ENCODE data around the gene LCN6. TPM values are rescaled to one million over a fixed set of nuclear protein-coding genes. Genes with fewer than 3 reads are reported as not detected.

LCN6 gene
- total RNA-seq, 1 experiment from 2014 or later = not detected

GRCh38 chr9:136747161-136748060 lies 914 bp downstream of the LCN6 start:
- H3K9ac ChIP-seq (ENCODE audit: extremely low read depth, insufficient read length, low read length) = no peak overlapping the region
- no peak for DNase-seq
- H3K27me3 Mint-ChIP-seq (ENCODE audit: low read depth) = peaks cover 16% of the 10 kb centered on the region
- H2BK5ac ChIP-seq (ENCODE audit: insufficient read length, low read length) = no peak overlapping the region
- no peak overlapping the region for H3T11ph ChIP-seq (ENCODE audit: low read length)
- H3K79me2 ChIP-seq (ENCODE audit: insufficient read depth, low read length) = no peaks in the 10 kb centered on the region
- H3K9me3 Mint-ChIP-seq = peaks cover 8% of the 10 kb centered on the region in 2 experiments
- no peaks in the 10 kb centered on the region for H4K20me1 ChIP-seq (ENCODE audit: control insufficient read depth, insufficient read depth, insufficient read length)
- H3K14ac ChIP-seq (ENCODE audit: insufficient read depth, low read length) = no peak overlapping the region; the same call in 1 of the 2 replicates
- no peak overlapping the region for H4K5ac ChIP-seq (ENCODE audit: insufficient read length, low read depth, low read length)
- H2BK15ac ChIP-seq (ENCODE audit: low read depth, low read length) = no peak overlapping the region
- no peaks in the 10 kb centered on the region for H3K27me3 ChIP-seq (ENCODE audit: insufficient read depth, low read length)
- peaks cover 0 to 3% (median 0%) of the 10 kb centered on the region in 3 experiments; a peak in 2 of 7 replicates for H3K36me3 Mint-ChIP-seq (ENCODE audit: insufficient read depth in 1 of 3, low read depth in 3 of 3)
- peaks cover 0 to 9% of the 10 kb centered on the region in 2 experiments; a peak in 1 of 4 replicates for H3K4me1 Mint-ChIP-seq
- no peaks in the 10 kb centered on the region for H3K79me1 ChIP-seq (ENCODE audit: insufficient read depth, low read depth, low read length, poor library complexity, severe bottlenecking)
- H2BK20ac ChIP-seq (ENCODE audit: low read depth, low read length, poor library complexity, severe bottlenecking) = no peak overlapping the region
- no peak overlapping the region for H4K91ac ChIP-seq (ENCODE audit: insufficient read length, low read depth, low read length)
- H3K23ac ChIP-seq (ENCODE audit: insufficient read length, low read depth, low read length) = no peak overlapping the region
- H3K4me3 Mint-ChIP-seq = no peak overlapping the region
- no peak overlapping the region for H3K18ac ChIP-seq (ENCODE audit: insufficient read length, low read depth, low read length)
- H2AK5ac ChIP-seq (ENCODE audit: insufficient read length, low read length) = no peak overlapping the region
- WGBS (ENCODE audit: extremely low coverage, insufficient read length, low lambda C conversion rate) = no CpG with 5 or more reads among the region's 22 CpGs
- H4K8ac ChIP-seq (replicated peaks; ENCODE audit: insufficient read length, low read depth, low read length) = no peak overlapping the region
- no peaks in the 10 kb centered on the region for H3K4me1 ChIP-seq (ENCODE audit: insufficient read depth, low read length)
- H3K4ac ChIP-seq (ENCODE audit: low read depth, low read length) = no peak overlapping the region
- peaks cover 3% of the 10 kb centered on the region for H3K23me2 ChIP-seq (ENCODE audit: insufficient read length, low read depth, low read length, poor library complexity, severe bottlenecking)
- no peak overlapping the region for H3K27ac ChIP-seq (ENCODE audit: insufficient read length, low read depth, low read length)
- H2BK12ac ChIP-seq (ENCODE audit: insufficient read length, low read depth, low read length) = no peak overlapping the region
- no peak overlapping the region for H3K56ac ChIP-seq (ENCODE audit: insufficient read length, low read depth, low read length)
- no peak overlapping the region for H3K4me2 ChIP-seq (ENCODE audit: insufficient read depth, insufficient read length, low read length)
- H3K27ac Mint-ChIP-seq = no peak overlapping the region
- TF ChIP-seq, protein P1, sequence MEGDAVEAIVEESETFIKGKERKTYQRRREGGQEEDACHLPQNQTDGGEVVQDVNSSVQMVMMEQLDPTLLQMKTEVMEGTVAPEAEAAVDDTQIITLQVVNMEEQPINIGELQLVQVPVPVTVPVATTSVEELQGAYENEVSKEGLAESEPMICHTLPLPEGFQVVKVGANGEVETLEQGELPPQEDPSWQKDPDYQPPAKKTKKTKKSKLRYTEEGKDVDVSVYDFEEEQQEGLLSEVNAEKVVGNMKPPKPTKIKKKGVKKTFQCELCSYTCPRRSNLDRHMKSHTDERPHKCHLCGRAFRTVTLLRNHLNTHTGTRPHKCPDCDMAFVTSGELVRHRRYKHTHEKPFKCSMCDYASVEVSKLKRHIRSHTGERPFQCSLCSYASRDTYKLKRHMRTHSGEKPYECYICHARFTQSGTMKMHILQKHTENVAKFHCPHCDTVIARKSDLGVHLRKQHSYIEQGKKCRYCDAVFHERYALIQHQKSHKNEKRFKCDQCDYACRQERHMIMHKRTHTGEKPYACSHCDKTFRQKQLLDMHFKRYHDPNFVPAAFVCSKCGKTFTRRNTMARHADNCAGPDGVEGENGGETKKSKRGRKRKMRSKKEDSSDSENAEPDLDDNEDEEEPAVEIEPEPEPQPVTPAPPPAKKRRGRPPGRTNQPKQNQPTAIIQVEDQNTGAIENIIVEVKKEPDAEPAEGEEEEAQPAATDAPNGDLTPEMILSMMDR (conservative IDR thresholded peaks at IDR 0.05) = no peak
- H3K9me3 ChIP-seq (ENCODE audit: control insufficient read depth, low read depth, low read length) = no peaks in the 10 kb centered on the region
- H2AFZ ChIP-seq (ENCODE audit: low read length) = no peak overlapping the region
- H2BK120ac ChIP-seq (ENCODE audit: low read depth, low read length, poor library complexity, severe bottlenecking) = no peak overlapping the region
